ENCODE measurements around the gene CCDC88B.

Gene CCDC88B

GRCh38 chr11:64327375-64327774, 12.6 kb upstream of the CCDC88B start:
- H3K56ac ChIP-seq (ENCODE audit: low read length), result no peak overlapping the region
- no peak for DNase-seq
- H3K18ac ChIP-seq (ENCODE audit: low read length), result no peak overlapping the region
- no peak overlapping the region for H2BK5ac ChIP-seq (ENCODE audit: low read length)
- no peak overlapping the region for H3K4me3 ChIP-seq (ENCODE audit: low read length)
- no peak overlapping the region for H3K27ac ChIP-seq (ENCODE audit: low read depth, low read length)
- H3K79me2 ChIP-seq (ENCODE audit: control insufficient read depth, insufficient read depth, low read length), result no peaks in the 10 kb centered on the region
- no peaks in the 10 kb centered on the region for H3K36me3 ChIP-seq (ENCODE audit: control insufficient read depth, insufficient read depth, low read length)
- no peak overlapping the region for H3K9ac ChIP-seq (ENCODE audit: low read length)
- H3K4me1 ChIP-seq (ENCODE audit: control insufficient read depth, low read depth, low read length), result peaks cover 2% of the 10 kb centered on the region
- H2BK15ac ChIP-seq (replicated peaks; ENCODE audit: low read depth), result no peak overlapping the region
- H3K4ac ChIP-seq (ENCODE audit: low read depth, low read length), result no peak overlapping the region
- H4K5ac ChIP-seq (ENCODE audit: low read length), result no peak overlapping the region
- H3K27me3 ChIP-seq (ENCODE audit: insufficient read depth, low read length, poor library complexity), result no peaks in the 10 kb centered on the region
- H3K23ac ChIP-seq (ENCODE audit: low read length), result no peak overlapping the region
- H3K79me1 ChIP-seq (ENCODE audit: low read length), result no peaks in the 10 kb centered on the region
- no peak overlapping the region for H4K8ac ChIP-seq (ENCODE audit: low read depth, low read length)
- no peak overlapping the region for H2AK5ac ChIP-seq (ENCODE audit: low read length)
- WGBS (ENCODE audit: extremely low coverage, insufficient coverage, low lambda C conversion rate), result no CpG with 5 or more reads among the region's 2 CpGs
- no peak overlapping the region for H2BK120ac ChIP-seq (ENCODE audit: low read depth, low read length)
- H3K4me2 ChIP-seq (ENCODE audit: low read length), result no peak overlapping the region

- Histone ChIP-seq H3K27ac (ENCODE audit: low read depth, low read length) (no peak overlapping the region), H4K5ac (ENCODE audit: low read length) (no peak overlapping the region), H3K56ac (ENCODE audit: low read length) (no peak overlapping the region), H3K4me1 (ENCODE audit: control insufficient read depth, low read depth, low read length) (peaks cover 2% of the 10 kb centered on the region), H3K79me1 (ENCODE audit: low read length) (no peaks in the 10 kb centered on the region), H2BK15ac (replicated peaks; ENCODE audit: low read depth) (no peak overlapping the region), H4K8ac (ENCODE audit: low read depth, low read length) (no peak overlapping the region), H3K4me2 (ENCODE audit: low read length) (no peak overlapping the region), H2AK5ac (ENCODE audit: low read length) (no peak overlapping the region), H3K4me3 (ENCODE audit: low read length) (no peak overlapping the region), H3K79me2 (ENCODE audit: control insufficient read depth, insufficient read depth, low read length) (no peaks in the 10 kb centered on the region), H3K18ac (ENCODE audit: low read length) (no peak overlapping the region), H3K4ac (ENCODE audit: low read depth, low read length) (no peak overlapping the region), H2BK120ac (ENCODE audit: low read depth, low read length) (no peak overlapping the region), H3K27me3 (ENCODE audit: insufficient read depth, low read length, poor library complexity) (no peaks in the 10 kb centered on the region), H3K23ac (ENCODE audit: low read length) (no peak overlapping the region), H3K36me3 (ENCODE audit: control insufficient read depth, insufficient read depth, low read length) (no peaks in the 10 kb centered on the region), H2BK5ac (ENCODE audit: low read length) (no peak overlapping the region), H3K9ac (ENCODE audit: low read length) (no peak overlapping the region)
- DNase-seq, result no peak
- WGBS (ENCODE audit: extremely low coverage, insufficient coverage, low lambda C conversion rate), result no CpG with 5 or more reads among the region's 3 CpGs
Observed at GRCh38 chr11:64327993-64328392, 12.0 kb upstream of the CCDC88B start.

- Histone ChIP-seq H2AK5ac (ENCODE audit: low read length) (no peak overlapping the region), H3K27ac (ENCODE audit: low read depth, low read length) (no peak overlapping the region), H3K56ac (ENCODE audit: low read length) (no peak overlapping the region), H3K79me2 (ENCODE audit: control insufficient read depth, insufficient read depth, low read length) (no peaks in the 10 kb centered on the region), H3K79me1 (ENCODE audit: low read length) (no peaks in the 10 kb centered on the region), H4K5ac (ENCODE audit: low read length) (no peak overlapping the region), H3K36me3 (ENCODE audit: control insufficient read depth, insufficient read depth, low read length) (no peaks in the 10 kb centered on the region), H3K9ac (ENCODE audit: low read length) (no peak overlapping the region), H3K4ac (ENCODE audit: low read depth, low read length) (no peak overlapping the region), H3K4me2 (ENCODE audit: low read length) (no peak overlapping the region), H3K4me3 (ENCODE audit: low read length) (no peak overlapping the region), H2BK15ac (replicated peaks; ENCODE audit: low read depth) (no peak overlapping the region), H4K8ac (ENCODE audit: low read depth, low read length) (no peak overlapping the region), H3K27me3 (ENCODE audit: insufficient read depth, low read length, poor library complexity) (no peaks in the 10 kb centered on the region), H3K23ac (ENCODE audit: low read length) (no peak overlapping the region), H2BK120ac (ENCODE audit: low read depth, low read length) (no peak overlapping the region), H2BK5ac (ENCODE audit: low read length) (no peak overlapping the region), H3K4me1 (ENCODE audit: control insufficient read depth, low read depth, low read length) (peaks cover 2% of the 10 kb centered on the region), H3K18ac (ENCODE audit: low read length) (no peak overlapping the region)
- DNase-seq, result no peak
- no CpG with 5 or more reads among the region's 11 CpGs for WGBS (ENCODE audit: extremely low coverage, insufficient coverage, low lambda C conversion rate)
Observed at GRCh38 chr11:64330888-64331287, 9.1 kb upstream of the CCDC88B start.

GRCh38 chr11:64331569-64332371, 8.2 kb upstream of the CCDC88B start:
- Histone ChIP-seq H4K8ac (ENCODE audit: low read depth, low read length) (no peak overlapping the region), H3K79me2 (ENCODE audit: control insufficient read depth, insufficient read depth, low read length) (no peaks in the 10 kb centered on the region), H3K23ac (ENCODE audit: low read length) (peak overlapping the region; percentile 66), H3K18ac (ENCODE audit: low read length) (no peak overlapping the region), H3K36me3 (ENCODE audit: control insufficient read depth, insufficient read depth, low read length) (no peaks in the 10 kb centered on the region), H2BK5ac (ENCODE audit: low read length) (no peak overlapping the region), H2BK120ac (ENCODE audit: low read depth, low read length) (no peak overlapping the region), H4K5ac (ENCODE audit: low read length) (no peak overlapping the region), H3K4me2 (ENCODE audit: low read length) (no peak overlapping the region), H3K27ac (ENCODE audit: low read depth, low read length) (no peak overlapping the region), H3K4me3 (ENCODE audit: low read length) (no peak overlapping the region), H3K27me3 (ENCODE audit: insufficient read depth, low read length, poor library complexity) (no peaks in the 10 kb centered on the region), H3K79me1 (ENCODE audit: low read length) (no peaks in the 10 kb centered on the region), H2AK5ac (ENCODE audit: low read length) (peak overlapping the region; percentile 90), H3K9ac (ENCODE audit: low read length) (no peak overlapping the region), H3K4me1 (ENCODE audit: control insufficient read depth, low read depth, low read length) (peaks cover 2% of the 10 kb centered on the region), H2BK15ac (replicated peaks; ENCODE audit: low read depth) (no peak overlapping the region), H3K56ac (ENCODE audit: low read length) (peak overlapping the region; percentile 79), H3K4ac (ENCODE audit: low read depth, low read length) (no peak overlapping the region)
- 100% methylated on average over 1 of the region's 20 CpGs for WGBS (ENCODE audit: extremely low coverage, insufficient coverage, low lambda C conversion rate)
- peak; percentile 71 for DNase-seq

GRCh38 chr11:64333556-64333955, 6.4 kb upstream of the CCDC88B start:
- Histone ChIP-seq H3K36me3 (ENCODE audit: control insufficient read depth, insufficient read depth, low read length) (no peaks in the 10 kb centered on the region), H4K8ac (ENCODE audit: low read depth, low read length) (no peak overlapping the region), H3K56ac (ENCODE audit: low read length) (no peak overlapping the region), H3K23ac (ENCODE audit: low read length) (no peak overlapping the region), H3K9ac (ENCODE audit: low read length) (no peak overlapping the region), H2AK5ac (ENCODE audit: low read length) (no peak overlapping the region), H3K27ac (ENCODE audit: low read depth, low read length) (no peak overlapping the region), H2BK5ac (ENCODE audit: low read length) (no peak overlapping the region), H2BK120ac (ENCODE audit: low read depth, low read length) (no peak overlapping the region), H3K4ac (ENCODE audit: low read depth, low read length) (no peak overlapping the region), H3K4me2 (ENCODE audit: low read length) (no peak overlapping the region), H3K4me3 (ENCODE audit: low read length) (no peak overlapping the region), H3K79me2 (ENCODE audit: control insufficient read depth, insufficient read depth, low read length) (no peaks in the 10 kb centered on the region), H4K5ac (ENCODE audit: low read length) (no peak overlapping the region), H3K4me1 (ENCODE audit: control insufficient read depth, low read depth, low read length) (peaks cover 2% of the 10 kb centered on the region), H2BK15ac (replicated peaks; ENCODE audit: low read depth) (no peak overlapping the region), H3K18ac (ENCODE audit: low read length) (no peak overlapping the region), H3K79me1 (ENCODE audit: low read length) (no peaks in the 10 kb centered on the region), H3K27me3 (ENCODE audit: insufficient read depth, low read length, poor library complexity) (no peaks in the 10 kb centered on the region)
- DNase-seq, result no peak
- WGBS (ENCODE audit: extremely low coverage, insufficient coverage, low lambda C conversion rate), result no CpG with 5 or more reads among the region's 8 CpGs

Data from mesendoderm (in vitro differentiated cells).